Measurements from ENCODE around the gene ONECUT1. TPM values are rescaled to one million over a fixed set of nuclear protein-coding genes. Genes with fewer than 3 reads are reported as not detected.
A peak's percentile ranks its signal among the peaks of the same experiment; 100 is the strongest.

ONECUT1 gene
- total RNA-seq, 2 donors from 2014 or later, result 1.8 to 5.3 TPM

GRCh38 chr15:52799145-52799811, 9.1 kb upstream of the ONECUT1 start:
- H3K27me3 ChIP-seq (ENCODE audit: control insufficient read depth, insufficient read depth, low read length, poor library complexity, severe bottlenecking), result peaks cover 100% of the 10 kb centered on the region
- H3K4me3 ChIP-seq (ENCODE audit: low read length), result no peak overlapping the region
- H3K27ac ChIP-seq (ENCODE audit: low read depth, low read length), result no peak overlapping the region

GRCh38 chr15:52798529-52799101, 8.5 kb upstream of the ONECUT1 start:
- DNase-seq, result peak; percentile 83
- Histone ChIP-seq H3K27ac (ENCODE audit: low read depth, low read length) (no peak overlapping the region), H3K27me3 (ENCODE audit: control insufficient read depth, insufficient read depth, low read length, poor library complexity, severe bottlenecking) (peaks cover 100% of the 10 kb centered on the region), H3K4me3 (ENCODE audit: low read length) (no peak overlapping the region), H3K9ac (ENCODE audit: extremely low read depth, low read length, poor library complexity, severe bottlenecking) (no peak overlapping the region), H3K36me3 (ENCODE audit: control insufficient read depth, insufficient read depth, low read length) (no peaks in the 10 kb centered on the region), H3K4me1 (ENCODE audit: control insufficient read depth, insufficient read depth, low read length) (peaks cover 2% of the 10 kb centered on the region), H3K9me3 (ENCODE audit: control insufficient read depth, low read length) (no peaks in the 10 kb centered on the region)
- TF ChIP-seq CTCF (conservative IDR thresholded peaks at IDR 0.05), result peak; percentile 66
- Mint-ChIP-seq H3K4me3 (peak overlapping the region; percentile 16), H3K9me3 (no peaks in the 10 kb centered on the region), H3K27me3 (ENCODE audit: insufficient read depth) (peaks cover 90% of the 10 kb centered on the region), H3K27ac (no peak overlapping the region), H3K36me3 (ENCODE audit: low read depth) (peaks cover 7% of the 10 kb centered on the region), H3K4me1 (peaks cover 25% of the 10 kb centered on the region)
- 13 to 28% methylated on average over 13 to 28 of the region's 28 CpGs for WGBS, 2 experiments (ENCODE audit: insufficient coverage in 1 of 2, insufficient read length in 1 of 2)

More at GRCh38 chr15:52799145-52799811, 9.1 kb upstream of the ONECUT1 start:
- 52 to 75% methylated on average over 4 to 8 of the region's 9 CpGs for WGBS, 2 experiments (ENCODE audit: insufficient coverage in 1 of 2, insufficient read length in 1 of 2)
- H3K36me3 ChIP-seq (ENCODE audit: control insufficient read depth, insufficient read depth, low read length), result no peaks in the 10 kb centered on the region
- no peak overlapping the region for H3K27ac Mint-ChIP-seq
- no peak overlapping the region for H3K9ac ChIP-seq (ENCODE audit: extremely low read depth, low read length, poor library complexity, severe bottlenecking)
- peaks cover 27% of the 10 kb centered on the region for H3K4me1 Mint-ChIP-seq
- TF ChIP-seq CTCF (conservative IDR thresholded peaks at IDR 0.05), result peak; percentile 36
- peaks cover 2% of the 10 kb centered on the region for H3K4me1 ChIP-seq (ENCODE audit: control insufficient read depth, insufficient read depth, low read length)
- peaks cover 88% of the 10 kb centered on the region for H3K27me3 Mint-ChIP-seq (ENCODE audit: insufficient read depth)
- no peaks in the 10 kb centered on the region for H3K9me3 ChIP-seq (ENCODE audit: control insufficient read depth, low read length)
- DNase-seq, result no peak
- peak overlapping the region; percentile 16 for H3K4me3 Mint-ChIP-seq
- no peaks in the 10 kb centered on the region for H3K9me3 Mint-ChIP-seq
- H3K36me3 Mint-ChIP-seq (ENCODE audit: low read depth), result peaks cover 7% of the 10 kb centered on the region

- H3K27me3 Mint-ChIP-seq (ENCODE audit: insufficient read depth), result peaks cover 85% of the 10 kb centered on the region
- DNase-seq, result peak; percentile 60
- H3K27ac ChIP-seq (ENCODE audit: low read depth, low read length), result no peak overlapping the region
These were observed 7.7 kb upstream of the ONECUT1 start for GRCh38 chr15:52797625-52798501.

More at GRCh38 chr15:52797625-52798501, 7.7 kb upstream of the ONECUT1 start:
- Histone ChIP-seq H3K4me1 (ENCODE audit: control insufficient read depth, insufficient read depth, low read length) (peaks cover 5% of the 10 kb centered on the region), H3K9ac (ENCODE audit: extremely low read depth, low read length, poor library complexity, severe bottlenecking) (no peak overlapping the region), H3K9me3 (ENCODE audit: control insufficient read depth, low read length) (no peaks in the 10 kb centered on the region), H3K27me3 (ENCODE audit: control insufficient read depth, insufficient read depth, low read length, poor library complexity, severe bottlenecking) (peaks cover 100% of the 10 kb centered on the region), H3K36me3 (ENCODE audit: control insufficient read depth, insufficient read depth, low read length) (no peaks in the 10 kb centered on the region), H3K4me3 (ENCODE audit: low read length) (no peak overlapping the region)
- H3K9me3 Mint-ChIP-seq, result no peaks in the 10 kb centered on the region
- whole genome bisulfite sequencing, 2 experiments (ENCODE audit: insufficient coverage in 1 of 2, insufficient read length in 1 of 2), result 12 to 27% methylated on average over 21 to 45 of the region's 45 CpGs
- H3K4me3 Mint-ChIP-seq, result peak overlapping the region; percentile 16
- H3K4me1 Mint-ChIP-seq, result peaks cover 25% of the 10 kb centered on the region
- peaks cover 7% of the 10 kb centered on the region for H3K36me3 Mint-ChIP-seq (ENCODE audit: low read depth)
- no peak for TF ChIP-seq CTCF (conservative IDR thresholded peaks at IDR 0.05)
- no peak overlapping the region for H3K27ac Mint-ChIP-seq
